HEK293T (cell line): ENCODE data around the gene MFAP2.
"Not testable (repeated sequence)": the region's sequence is repeated elsewhere in the genome, so short reads cannot be mapped to it uniquely, and the experiment has no call there.

Experiments used
- CTCF ChIA-PET: fragments of 350-600 bp; formaldehyde crosslinking; extraction: SDS; loops from one replicate; lab custom pipeline; 2021; ENCODE audit warnings: antibody characterized with exemption, inconsistent platforms; lab: Yijun Ruan, JAX
- POLR2A ChIA-PET: fragments of 350-600 bp; formaldehyde crosslinking; extraction: SDS; loops from one replicate; lab custom pipeline; 2020; ENCODE audit warnings: antibody characterized with exemption, inconsistent platforms; lab: Yijun Ruan, JAX
- DNase-seq: peaks from one replicate; pipeline ENCODE4 v3.0.0; 2012; ENCODE audit warnings: mixed read lengths; ENCODE audit errors: extremely low spot score
- ARNT ChIP-seq: fragments of 450-650 bp; IDR thresholded peaks from 2 replicates; pipeline ENCODE4 v1.6.1; 2017; ENCODE audit warnings: mild to moderate bottlenecking
- BHLHE40 ChIP-seq: fragments of 450-650 bp; IDR thresholded peaks from 2 replicates; pipeline ENCODE4 v1.6.1; 2016; ENCODE audit warnings: mild to moderate bottlenecking, moderate library complexity, borderline replicate concordance
- CTBP1 ChIP-seq: fragments of 450-650 bp; IDR thresholded peaks from 2 replicates; pipeline ENCODE4 v1.6.1; 2016; ENCODE audit warnings: borderline replicate concordance
- ELF4 ChIP-seq: fragments of 450-650 bp; IDR thresholded peaks from 2 replicates; pipeline ENCODE4 v1.6.1; 2017; ENCODE audit warnings: antibody characterized with exemption
- FOXA1 ChIP-seq: fragments of 450-650 bp; IDR thresholded peaks from 2 replicates; pipeline ENCODE4 v1.6.1; 2016; ENCODE audit warnings: mild to moderate bottlenecking
- FOXK2 ChIP-seq: fragments of 450-650 bp; IDR thresholded peaks from 2 replicates; pipeline ENCODE4 v1.6.1; 2016; ENCODE audit warnings: mild to moderate bottlenecking
- FOXM1 ChIP-seq: fragments of 450-650 bp; IDR thresholded peaks from 2 replicates; pipeline ENCODE4 v1.6.1; 2017; ENCODE audit warnings: mild to moderate bottlenecking, borderline replicate concordance
- HDGF ChIP-seq: fragments of 450-650 bp; IDR thresholded peaks from 2 replicates; pipeline ENCODE4 v1.6.1; 2017; ENCODE audit warnings: antibody characterized with exemption, borderline replicate concordance
- L3MBTL2 ChIP-seq: fragments of 450-650 bp; conservative IDR thresholded peaks from 2 replicates; pipeline ENCODE4 v1.6.1; 2016; ENCODE audit warnings: mild to moderate bottlenecking
- LEF1 ChIP-seq: fragments of 450-650 bp; IDR thresholded peaks from 2 replicates; pipeline ENCODE4 v1.6.1; 2017; ENCODE audit warnings: mild to moderate bottlenecking, borderline replicate concordance
- NFRKB ChIP-seq: fragments of 450-650 bp; IDR thresholded peaks from 2 replicates; pipeline ENCODE4 v1.6.1; 2016; ENCODE audit warnings: mild to moderate bottlenecking, moderate library complexity
- PKNOX1 ChIP-seq: fragments of 450-650 bp; IDR thresholded peaks from 2 replicates; pipeline ENCODE4 v1.6.1; 2016
- SP1 ChIP-seq: fragments of 450-650 bp; IDR thresholded peaks from 2 replicates; pipeline ENCODE4 v1.6.1; 2017
- SUZ12 ChIP-seq: fragments of 450-650 bp; IDR thresholded peaks from 2 replicates; pipeline ENCODE4 v1.6.1; 2016; ENCODE audit warnings: mild to moderate bottlenecking
- TARDBP ChIP-seq: fragments of 450-650 bp; IDR thresholded peaks from 2 replicates; pipeline ENCODE4 v1.6.1; 2016
- ZNF384 ChIP-seq: fragments of 450-650 bp; IDR thresholded peaks from 2 replicates; pipeline ENCODE4 v1.6.1; 2016

The MFAP2 gene

GRCh38 chr1:16938351-16939321, 41.8 kb downstream of the MFAP2 start:
- DNase-seq = no peak
- TF ChIP-seq FOXK2 (no peak), NFRKB (no peak), LEF1 (no peak), ELF4 (no peak), HDGF (no peak), L3MBTL2 (no peak), ARNT (no peak), SP1 (no peak), TARDBP (no peak)
- CTCF ChIA-PET = no interaction called here
- POLR2A ChIA-PET = no interaction called here

GRCh38 chr1:16936580-16936979, 43.8 kb downstream of the MFAP2 start:
- ChIA-PET POLR2A (interaction anchor here (1.3 to 1.7 kb wide), 2 partner anchors 31 to 33 kb away, joined by 3 to 8 read pairs; no protein-coding TSS in a partner anchor), CTCF (interaction anchor here (1.2 kb wide), 1 partner anchor 15 kb away, joined by 4 read pairs; no protein-coding TSS in a partner anchor)
- DNase-seq = not testable (repeated sequence)

GRCh38 chr1:16933945-16934344, 46.5 kb downstream of the MFAP2 start:
- POLR2A ChIA-PET, DNase-seq: not testable (repeated sequence)
- CTCF ChIA-PET = interaction anchor here (0.6 kb wide), 1 partner anchor 324 kb away, joined by 4 read pairs; no protein-coding TSS in a partner anchor

GRCh38 chr1:16931206-16931934, 49.0 kb downstream of the MFAP2 start:
- CTCF ChIA-PET = interaction anchor here (0.6 to 0.7 kb wide), 2 partner anchors 16 to 222 kb away, joined by 5 to 9 read pairs; no protein-coding TSS in a partner anchor
- DNase-seq = not testable (repeated sequence)
- POLR2A ChIA-PET = interaction anchor here (2.2 kb wide), 1 partner anchor 26 kb away, joined by 6 read pairs; no protein-coding TSS in a partner anchor

- CTCF ChIA-PET = interaction anchor here (0.7 kb wide), 1 partner anchor 31 kb away, joined by 3 read pairs; no protein-coding TSS in a partner anchor
Measured at GRCh38 chr1:16929146-16930041, 51.0 kb downstream of the MFAP2 start.

GRCh38 chr1:16927711-16928485, 52.5 kb downstream of the MFAP2 start:
- ChIA-PET POLR2A (interaction anchor here (1.0 kb wide), 1 partner anchor 23 kb away, joined by 3 read pairs; no protein-coding TSS in a partner anchor), CTCF (no interaction called here)
- no peak for DNase-seq
- TF ChIP-seq FOXK2 (no peak), TARDBP (no peak), PKNOX1 (no peak), FOXA1 (no peak), FOXM1 (no peak), SUZ12 (no peak), BHLHE40 (no peak), ELF4 (no peak), ARNT (no peak), L3MBTL2 (no peak), SP1 (no peak), LEF1 (no peak), ZNF384 (no peak)

More at GRCh38 chr1:16929146-16930041, 51.0 kb downstream of the MFAP2 start:
- DNase-seq = not testable (repeated sequence)
- POLR2A ChIA-PET = interaction anchor here (2.2 kb wide), 1 partner anchor 24 kb away, joined by 6 read pairs; no protein-coding TSS in a partner anchor

GRCh38 chr1:16927256-16927655, 53.2 kb downstream of the MFAP2 start:
- ChIA-PET CTCF (no interaction called here), POLR2A (interaction anchor here (1.0 kb wide), 1 partner anchor 22 kb away, joined by 3 read pairs; no protein-coding TSS in a partner anchor)
- no peak for TF ChIP-seq BHLHE40
- no peak for TF ChIP-seq FOXK2
- TF ChIP-seq LEF1 = no peak
- no peak for TF ChIP-seq TARDBP
- no peak for TF ChIP-seq L3MBTL2
- TF ChIP-seq NFRKB = no peak
- no peak for TF ChIP-seq CTBP1
- TF ChIP-seq SUZ12 = no peak
- no peak for TF ChIP-seq FOXA1
- TF ChIP-seq ELF4 = no peak
- TF ChIP-seq ARNT = no peak
- no peak for TF ChIP-seq ZNF384
- no peak for TF ChIP-seq HDGF
- no peak for TF ChIP-seq SP1
- no peak for TF ChIP-seq PKNOX1
- no peak for TF ChIP-seq FOXM1
- DNase-seq = no peak
